Fibroblast of pulmonary artery (primary cell): ENCODE results near the gene RAB5IF.
A peak's percentile ranks its signal among the peaks of the same experiment; 100 is the strongest.
"Not testable (repeated sequence)": the region's sequence is repeated elsewhere in the genome, so short reads cannot be mapped to it uniquely, and the experiment has no call there.

ENCODE experiments used
- DNase-seq: peaks from one replicate; pipeline ENCODE4 v3.0.0-alpha.2; 2010; ENCODE audit warnings: low read depth
- H3K4me3 ChIP-seq: replicated peaks from 2 replicates; pipeline ENCODE4 v1.5.1; 2011; ENCODE audit warnings: low read depth, mild to moderate bottlenecking, control low read depth, low read length, moderate library complexity
- TF ChIP-seq, protein P1 (sequence below): IDR thresholded peaks from 2 replicates; pipeline ENCODE4 v1.5.1; 2011; ENCODE audit warnings: mild to moderate bottlenecking, control low read depth, low read length, inconsistent platforms; ENCODE audit errors: missing control alignments

Gene RAB5IF

DNA sequence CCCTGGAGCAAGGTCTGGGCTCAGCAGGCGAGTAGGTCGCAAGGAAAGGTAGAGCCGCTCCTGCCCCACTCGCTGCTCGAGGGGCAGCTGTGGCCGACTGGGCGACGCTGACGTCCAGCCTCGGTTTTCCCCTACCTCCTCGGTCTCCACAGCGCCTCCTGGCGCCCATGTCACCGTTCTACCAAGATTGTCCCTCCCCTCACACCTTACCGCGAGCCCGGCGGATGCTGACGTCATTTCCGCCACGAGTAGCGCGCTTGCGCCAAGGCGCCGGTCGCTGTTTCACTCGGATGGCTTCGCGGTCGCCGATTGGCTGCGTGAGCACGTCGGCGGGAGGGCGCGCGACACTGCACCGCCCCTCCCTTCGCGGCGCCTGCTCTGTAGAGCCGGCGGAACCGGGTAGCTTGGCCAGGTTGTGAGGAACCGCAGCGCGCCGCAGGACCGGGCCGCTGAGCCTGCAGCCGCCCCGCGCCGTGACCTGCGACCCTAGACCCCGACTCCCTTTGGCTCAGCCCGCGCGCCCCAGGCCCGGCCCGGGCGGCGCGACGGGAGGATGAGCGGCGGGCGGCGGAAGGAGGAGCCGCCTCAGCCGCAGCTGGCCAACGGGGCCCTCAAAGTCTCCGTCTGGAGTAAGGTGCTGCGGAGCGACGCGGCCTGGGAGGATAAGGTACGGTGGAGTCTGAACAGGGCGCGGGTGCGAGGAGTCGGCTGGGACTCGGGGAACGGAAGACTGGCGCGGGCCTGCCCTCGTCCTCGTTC, at the start of gene RAB5IF:
TSS of gene RAB5IF (plus strand) at position 381 of the 759 bp plus-strand sequence. CDS start at position 554, 173 bp downstream.
- peak; percentile 99 for DNase-seq
- TF ChIP-seq, protein P1, sequence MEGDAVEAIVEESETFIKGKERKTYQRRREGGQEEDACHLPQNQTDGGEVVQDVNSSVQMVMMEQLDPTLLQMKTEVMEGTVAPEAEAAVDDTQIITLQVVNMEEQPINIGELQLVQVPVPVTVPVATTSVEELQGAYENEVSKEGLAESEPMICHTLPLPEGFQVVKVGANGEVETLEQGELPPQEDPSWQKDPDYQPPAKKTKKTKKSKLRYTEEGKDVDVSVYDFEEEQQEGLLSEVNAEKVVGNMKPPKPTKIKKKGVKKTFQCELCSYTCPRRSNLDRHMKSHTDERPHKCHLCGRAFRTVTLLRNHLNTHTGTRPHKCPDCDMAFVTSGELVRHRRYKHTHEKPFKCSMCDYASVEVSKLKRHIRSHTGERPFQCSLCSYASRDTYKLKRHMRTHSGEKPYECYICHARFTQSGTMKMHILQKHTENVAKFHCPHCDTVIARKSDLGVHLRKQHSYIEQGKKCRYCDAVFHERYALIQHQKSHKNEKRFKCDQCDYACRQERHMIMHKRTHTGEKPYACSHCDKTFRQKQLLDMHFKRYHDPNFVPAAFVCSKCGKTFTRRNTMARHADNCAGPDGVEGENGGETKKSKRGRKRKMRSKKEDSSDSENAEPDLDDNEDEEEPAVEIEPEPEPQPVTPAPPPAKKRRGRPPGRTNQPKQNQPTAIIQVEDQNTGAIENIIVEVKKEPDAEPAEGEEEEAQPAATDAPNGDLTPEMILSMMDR = peak; percentile 88
- H3K4me3 ChIP-seq = peak within 1 kb of the TSS; percentile 95

DNA sequence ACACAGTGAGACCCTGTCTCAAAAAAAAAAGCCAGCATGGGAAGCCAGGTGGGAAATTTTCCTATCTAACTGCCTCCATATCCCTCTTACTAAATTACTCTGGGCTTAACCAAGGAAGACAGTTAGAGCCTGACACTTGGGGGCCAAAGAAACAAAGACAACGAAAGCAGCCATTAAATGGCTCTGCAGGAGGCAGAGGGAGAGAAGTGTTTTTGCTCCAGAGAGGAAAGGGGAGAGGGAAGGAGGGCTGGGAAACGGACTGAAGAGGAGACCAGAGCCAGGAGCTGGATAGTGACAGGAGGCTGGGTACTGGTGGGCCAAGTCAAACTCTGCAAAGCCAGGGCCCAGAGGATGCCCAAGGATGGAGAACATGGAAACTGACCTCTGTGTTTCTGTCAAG, 42.9 kb upstream of the RAB5IF start:
- DNase-seq = no peak
- TF ChIP-seq, protein P1 = no peak

DNA sequence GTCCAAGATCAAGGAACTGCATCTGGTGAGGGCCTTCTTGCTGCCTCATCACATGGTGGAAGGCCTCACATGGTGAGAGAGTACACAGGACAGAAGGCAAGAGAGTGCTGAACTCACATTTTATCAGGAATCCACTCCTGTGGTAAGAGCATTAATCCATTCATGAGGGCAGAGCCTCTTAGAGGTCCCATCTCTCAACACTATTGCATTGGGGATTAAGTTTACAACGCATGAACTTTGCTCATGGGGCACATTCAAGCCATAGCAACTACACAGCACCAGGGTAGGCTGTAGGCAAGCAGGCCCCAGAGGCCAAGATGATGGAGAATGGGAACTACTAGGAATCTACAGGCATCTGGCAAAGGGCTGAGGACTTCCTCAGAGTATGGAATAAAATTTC, 42.2 kb upstream of the RAB5IF start:
- H3K4me3 ChIP-seq = no peak overlapping the region
- no peak for DNase-seq
- TF ChIP-seq, protein P1 = no peak

More for the DNA sequence above, 42.9 kb upstream of the RAB5IF start:
- no peak overlapping the region for H3K4me3 ChIP-seq

DNA sequence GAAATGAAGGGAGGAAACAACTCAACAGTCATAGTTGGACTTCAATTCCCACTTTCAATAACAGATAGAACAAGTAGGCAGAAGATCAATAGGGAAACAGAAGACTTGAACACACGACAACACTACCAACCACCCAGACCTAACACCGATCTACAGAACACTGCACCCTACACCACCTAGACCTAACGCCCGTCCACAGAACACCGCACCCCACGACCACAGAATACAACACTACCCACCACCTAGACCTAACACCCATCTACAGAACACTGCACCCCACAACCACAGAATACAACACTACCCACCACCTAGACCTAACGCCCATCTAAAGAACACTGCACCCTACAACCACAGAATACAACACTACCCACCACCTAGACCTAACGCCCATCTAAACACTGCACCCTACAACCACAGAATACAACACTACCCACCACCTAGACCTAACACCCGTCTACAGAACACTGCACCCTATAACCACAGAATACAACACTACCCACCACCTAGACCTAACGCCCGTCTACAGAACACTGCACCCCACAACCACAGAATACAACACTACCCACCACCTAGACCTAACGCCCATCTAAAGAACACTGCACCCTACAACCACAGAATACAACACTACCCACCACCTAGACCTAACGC, 41.4 kb upstream of the RAB5IF start:
- not testable (repeated sequence) for DNase-seq, H3K4me3 ChIP-seq

- DNase-seq, H3K4me3 ChIP-seq: not testable (repeated sequence)
These were observed 40.9 kb upstream of the RAB5IF start for GRCh38 chr20:36564726-36565121.

GRCh38 chr20:36565520-36565919, 40.1 kb upstream of the RAB5IF start:
- DNase-seq = no peak
- H3K4me3 ChIP-seq = no peak overlapping the region
- TF ChIP-seq, protein P1 = no peak

GRCh38 chr20:36569847-36570429, 35.6 kb upstream of the RAB5IF start:
- TF ChIP-seq, protein P1 = peak; percentile 2
- DNase-seq = peak; percentile 66
- no peak overlapping the region for H3K4me3 ChIP-seq
